GM21619 (cell line): ENCODE data around the gene RDH14.
A peak's percentile ranks its signal among the peaks of the same experiment; 100 is the strongest.

Experiments used
- ATAC-seq: cut with Tn5 transposase; IDR thresholded peaks from one replicate; pipeline ENCODE4 v1.9.1; 2021; ENCODE audit not compliant: unreplicated experiment

Gene RDH14

GRCh38 chr2:18566145-18566769, 5.8 kb upstream of the RDH14 start:
- ATAC-seq: no peak

DNA sequence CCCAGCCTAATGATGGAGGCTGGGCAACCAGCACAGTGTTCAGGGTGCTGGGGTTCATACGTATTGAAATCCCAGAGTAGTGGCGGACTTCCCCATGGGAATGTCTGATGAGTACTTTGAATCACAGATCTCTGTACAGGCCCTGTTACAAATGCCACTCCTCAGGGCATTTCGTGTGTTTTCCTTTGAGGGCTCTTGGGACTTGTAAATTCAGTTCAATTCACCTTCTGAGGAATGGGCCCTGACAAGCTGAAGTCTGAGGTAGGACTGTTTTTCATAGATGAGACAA, 288 bp upstream of the RDH14 start:
- no peak for ATAC-seq

DNA sequence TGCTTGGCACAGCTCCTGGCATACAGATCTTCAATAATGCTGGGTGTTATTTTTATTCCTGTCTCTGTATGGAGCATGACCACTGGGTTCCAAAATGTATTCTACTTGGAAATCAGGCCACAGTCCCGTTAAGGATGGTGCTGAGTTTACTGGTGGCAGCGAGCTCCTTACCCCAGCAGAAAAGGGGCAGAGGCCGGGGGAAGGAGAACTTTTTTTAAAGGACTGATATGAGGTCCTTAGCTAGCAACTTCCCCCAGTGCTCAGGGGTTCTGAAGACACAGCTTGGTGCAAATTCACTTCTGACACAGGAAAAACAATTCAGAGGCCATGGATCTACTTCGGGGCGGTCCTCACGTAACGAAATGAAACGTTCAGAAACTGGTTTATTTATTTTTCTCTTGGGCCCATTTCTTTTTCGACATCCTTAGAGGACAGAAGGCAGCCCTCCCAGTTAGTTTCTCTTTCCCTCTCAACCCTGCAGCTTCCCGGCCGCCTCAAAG, 872 bp downstream of the RDH14 start:
- no peak for ATAC-seq

DNA sequence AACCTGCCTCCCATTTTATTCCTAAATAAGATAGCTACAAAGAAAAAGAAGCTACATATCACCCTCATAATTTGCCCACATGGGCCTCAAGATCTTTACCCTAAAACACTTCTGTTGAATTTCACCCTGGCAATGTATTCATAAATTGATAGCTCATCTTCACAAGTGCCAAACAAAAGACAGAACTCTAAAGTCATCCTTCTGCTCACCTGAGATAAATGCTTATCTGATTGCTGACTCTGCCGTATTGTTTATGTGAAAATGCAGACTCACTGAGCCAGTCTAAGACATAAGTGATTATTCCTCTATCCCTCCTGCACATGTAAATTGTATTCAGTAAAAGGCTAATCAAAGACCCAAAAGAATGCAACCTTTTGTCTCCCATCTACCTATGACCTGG, 2.0 kb downstream of the RDH14 start:
- no peak for ATAC-seq

DNA sequence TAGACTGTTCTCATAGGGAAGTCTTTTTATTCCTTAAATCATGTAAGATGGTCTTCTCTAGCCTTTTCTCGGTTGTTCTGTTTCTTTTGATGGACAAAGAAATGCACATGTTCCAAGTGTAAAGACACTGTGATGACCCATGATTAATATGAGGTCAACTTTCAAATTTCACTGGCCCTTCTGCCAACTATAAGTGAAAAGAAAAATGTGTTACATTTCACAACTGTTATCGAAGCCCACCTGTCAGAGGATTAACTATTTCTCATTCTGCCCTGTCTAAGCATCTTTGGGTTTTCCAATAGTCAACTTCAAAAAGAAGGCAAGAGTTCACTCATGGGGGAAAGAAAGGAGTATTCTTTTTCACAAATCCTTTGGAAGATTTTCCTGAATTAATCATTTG, 3.3 kb downstream of the RDH14 start:
- ATAC-seq: no peak

- ATAC-seq: no peak
Measured at GRCh38 chr2:18552351-18553077, 7.9 kb downstream of the RDH14 start.

DNA sequence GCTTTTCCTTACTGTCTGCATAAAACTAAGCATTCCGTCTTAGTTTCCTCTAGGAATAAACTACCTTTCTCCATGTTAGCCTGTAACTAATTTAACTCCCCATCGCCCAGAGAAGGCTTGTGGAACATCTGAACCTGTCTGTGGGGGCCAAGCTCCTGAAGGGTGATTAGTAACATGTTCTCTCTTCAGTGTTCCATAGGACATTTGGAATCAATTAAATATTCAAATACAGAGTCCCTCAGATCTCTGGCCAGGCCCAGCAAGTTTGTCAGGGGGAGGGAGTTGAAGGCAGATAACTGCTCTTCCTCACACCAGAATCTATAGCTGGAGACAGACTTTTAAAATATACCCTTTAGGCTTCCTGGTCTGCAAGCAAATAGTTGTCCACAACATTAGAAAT, 8.8 kb downstream of the RDH14 start:
- ATAC-seq: no peak

GRCh38 chr2:18551169-18551568, 9.3 kb downstream of the RDH14 start:
- no peak for ATAC-seq

DNA sequence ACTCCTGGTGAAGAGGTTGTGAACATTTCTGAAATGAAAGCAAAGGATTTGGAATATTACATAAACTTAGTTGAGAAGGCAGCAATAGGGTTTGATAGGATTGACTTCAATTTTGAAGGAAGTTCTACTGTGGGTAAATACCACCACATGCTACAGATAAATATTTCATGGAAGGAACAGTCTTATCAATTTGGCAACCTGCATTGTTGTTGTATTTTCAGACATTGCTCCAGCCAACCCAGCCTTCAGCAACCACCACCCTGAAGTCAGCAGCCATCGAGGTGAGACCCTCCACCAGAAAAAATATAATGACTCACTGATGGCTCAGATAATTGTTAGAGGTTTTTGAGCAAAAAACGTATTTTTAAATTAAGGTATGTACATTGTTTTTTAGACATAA, 10.0 kb downstream of the RDH14 start:
- ATAC-seq: no peak

DNA sequence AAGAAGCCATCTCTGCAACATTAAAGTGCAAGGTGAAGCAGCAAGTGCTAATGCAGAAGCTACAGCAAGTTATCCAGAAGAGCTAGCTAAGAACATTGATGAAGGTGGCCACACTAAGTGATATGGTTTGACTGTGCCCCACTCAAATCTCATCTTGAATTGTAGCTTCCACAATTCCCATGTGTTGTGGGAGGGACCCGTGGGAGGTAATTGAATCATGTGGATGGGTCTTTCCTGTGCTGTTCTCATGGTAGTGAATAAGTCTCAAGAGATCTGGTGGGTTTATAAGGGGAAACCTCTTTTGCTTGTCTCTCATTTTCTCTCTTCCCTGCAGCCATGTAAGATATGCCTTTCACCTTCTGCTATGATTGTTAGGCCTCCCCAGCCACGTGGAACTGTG, 11.4 kb downstream of the RDH14 start:
- no peak for ATAC-seq

DNA sequence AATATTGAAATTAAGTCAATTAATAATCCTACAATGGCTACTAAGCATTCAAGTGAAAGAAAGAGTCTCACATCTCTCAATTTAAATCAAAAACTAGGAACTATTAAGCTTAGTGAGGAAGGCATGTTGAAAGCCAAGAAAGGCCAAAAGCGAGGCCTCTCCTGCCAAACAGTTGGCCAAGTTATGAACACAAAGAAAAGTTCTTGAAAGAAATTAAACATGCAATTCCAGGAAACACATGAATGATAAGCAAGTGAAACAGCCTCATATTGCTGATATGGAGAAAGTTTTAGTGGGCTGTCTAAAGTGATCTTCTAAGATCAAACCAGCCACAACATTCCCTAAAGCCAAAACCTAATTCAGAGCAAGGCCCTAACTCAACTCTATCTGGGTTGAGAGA, 11.8 kb downstream of the RDH14 start:
- ATAC-seq: no peak

DNA sequence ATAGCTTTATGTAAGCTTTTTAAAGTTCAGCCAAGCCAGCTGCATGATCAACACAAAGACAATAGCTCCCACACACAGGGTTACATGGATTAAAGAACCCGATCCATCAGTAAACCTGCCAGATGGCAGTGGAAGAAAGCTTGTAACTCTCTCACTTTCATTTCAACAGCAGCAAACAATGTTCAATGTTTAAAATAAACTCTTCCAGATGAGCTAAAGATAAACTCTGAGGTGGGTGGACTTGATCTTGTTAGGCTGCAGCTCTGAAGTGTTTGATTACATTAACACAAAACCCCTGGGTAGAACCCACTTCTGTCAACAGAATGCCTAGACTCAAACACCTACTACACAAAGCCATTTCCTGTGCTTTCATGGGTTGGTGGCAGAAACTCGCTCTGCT, 13.9 kb downstream of the RDH14 start:
- ATAC-seq: peak; percentile 72

GRCh38 chr2:18545384-18545783, 15.1 kb downstream of the RDH14 start:
- no peak for ATAC-seq

DNA sequence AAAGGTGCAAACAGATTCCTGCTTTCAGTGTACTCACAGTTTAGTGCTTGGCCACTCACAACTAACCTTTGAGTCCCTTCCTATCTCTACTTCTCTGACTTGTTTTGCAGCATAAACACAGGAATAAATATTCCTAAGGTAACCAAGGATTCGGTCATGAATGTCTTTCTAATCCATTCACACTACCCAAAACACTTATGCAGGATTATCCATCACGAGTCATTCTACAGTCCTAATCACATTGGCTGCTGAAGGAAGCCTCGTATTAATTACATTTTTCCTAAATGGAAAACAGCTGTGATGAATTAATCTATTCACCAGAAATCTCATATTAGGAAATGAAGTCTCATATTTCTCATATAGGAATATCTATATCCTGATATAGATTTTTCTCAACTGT, 16.3 kb downstream of the RDH14 start:
- ATAC-seq: no peak

- no peak for ATAC-seq
Measured at GRCh38 chr2:18540872-18541271, 19.6 kb downstream of the RDH14 start.

- ATAC-seq: no peak
Measured at GRCh38 chr2:18536697-18537096, 23.8 kb downstream of the RDH14 start.

GRCh38 chr2:18536100-18536499, 24.4 kb downstream of the RDH14 start:
- ATAC-seq: no peak

DNA sequence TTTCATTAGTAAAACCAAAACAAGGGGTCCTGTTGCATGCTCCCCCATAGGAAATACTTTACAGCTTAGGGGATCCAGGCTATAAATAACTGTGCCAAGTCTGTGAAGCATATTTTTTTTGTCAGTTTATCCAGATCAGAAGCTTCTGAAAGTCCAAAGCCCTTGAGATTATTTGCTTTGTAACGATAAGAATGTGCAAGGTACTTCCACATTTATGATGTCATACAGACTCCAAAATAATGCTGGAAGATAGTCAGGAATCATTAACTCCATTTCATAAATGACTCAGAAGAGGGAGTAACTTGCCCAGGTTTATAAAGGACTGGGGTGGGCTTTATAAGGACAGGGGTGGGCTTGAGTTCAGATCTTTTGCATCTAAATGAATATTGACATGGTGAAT, 29.3 kb downstream of the RDH14 start:
- ATAC-seq: no peak

DNA sequence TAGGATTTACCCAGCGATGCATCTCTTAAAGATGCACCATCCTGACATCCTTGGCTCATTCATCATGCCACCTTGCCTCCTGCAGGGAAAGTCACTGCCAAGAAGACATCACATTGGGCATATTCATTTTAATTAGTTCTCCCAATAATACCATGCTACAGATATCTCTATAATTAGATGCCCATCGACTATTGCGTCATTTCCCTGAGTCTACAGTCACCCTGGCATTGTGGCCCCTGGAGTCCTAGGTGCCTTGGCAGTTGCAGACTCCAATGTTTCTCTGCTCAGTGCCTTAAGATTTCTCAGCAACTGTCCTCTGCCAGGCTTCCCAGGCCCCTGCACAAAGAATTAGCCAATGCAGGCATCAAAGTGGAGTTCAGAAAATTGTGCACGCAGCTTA, 32.6 kb downstream of the RDH14 start:
- no peak for ATAC-seq

GRCh38 chr2:18527326-18527725, 33.1 kb downstream of the RDH14 start:
- ATAC-seq: no peak

- ATAC-seq: no peak
Measured at GRCh38 chr2:18526429-18526828, 34.0 kb downstream of the RDH14 start.

GRCh38 chr2:18525852-18526251, 34.6 kb downstream of the RDH14 start:
- no peak for ATAC-seq

GRCh38 chr2:18525236-18525635, 35.2 kb downstream of the RDH14 start:
- no peak for ATAC-seq
